Lower leg skin (tissue), 3 donors: ENCODE data around the gene PLEKHA4.
"Not testable (repeated sequence)": the region's sequence is repeated elsewhere in the genome, so short reads cannot be mapped to it uniquely, and the experiment has no call there.

Source experiments
- CTCF ChIP-seq, 3 donors: fragments of 450-650 bp; IDR thresholded peaks; one replicate each; pipeline ENCODE4 v1.5.1; 2016; ENCODE audit warnings: antibody characterized with exemption in 3 of 3, mild to moderate bottlenecking in 3 of 3, moderate library complexity in 2 of 3
- POLR2A ChIP-seq, 2 donors: fragments of 450-650 bp; IDR thresholded peaks; one replicate each; pipeline ENCODE4 v1.6.1; 2016 to 2017; ENCODE audit warnings: antibody characterized with exemption in 2 of 2, mild to moderate bottlenecking in 1 of 2, moderate library complexity in 1 of 2

- TF ChIP-seq CTCF, POLR2A (IDR thresholded peaks at IDR 0.05): not testable (repeated sequence)
These were observed 35.4 kb upstream of the PLEKHA4 start for GRCh38 chr19:48903788-48904187.
